HEK293 (cell line): ENCODE data around the gene MSI2.
A peak's percentile ranks its signal among the peaks of the same experiment; 100 is the strongest.

Experiments used
- CTCF ChIA-PET: fragments of 350-600 bp; formaldehyde crosslinking; extraction: SDS; loops from one replicate; lab custom pipeline; 2021; ENCODE audit warnings: antibody characterized with exemption; lab: Yijun Ruan, JAX
- POLR2A ChIA-PET: fragments of 300-600 bp; formaldehyde crosslinking; extraction: SDS; loops from one replicate; lab custom pipeline; 2020; ENCODE audit warnings: antibody characterized with exemption, inconsistent platforms; lab: Yijun Ruan, JAX
- H3K27ac ChIP-seq: fragments of 200-500 bp; sonication (Bioruptor generic); 2 replicates; pipeline ENCODE4 v1.5.1; 2014; ENCODE audit warnings: low read depth, low read length, control low read depth, inconsistent platforms; ENCODE audit errors: extremely low read depth
- H3K36me3 ChIP-seq, 2 experiments: fragments of 200-500 bp in 1 of 2; sonication (Bioruptor generic) in 1 of 2; 1 replicate in 1 of 2; 2 replicates in 1 of 2; pipeline ENCODE4 v1.5.1; 2014 to 2017; ENCODE audit warnings: inconsistent platforms in 2 of 2, low read length in 2 of 2; ENCODE audit not compliant: control insufficient read depth in 2 of 2, insufficient read depth in 1 of 2
- H3K4me1 ChIP-seq: fragments of 200-500 bp; sonication (Bioruptor generic); 2 replicates; pipeline ENCODE4 v1.5.1; 2014; ENCODE audit warnings: mild to moderate bottlenecking, low read length, inconsistent platforms; ENCODE audit not compliant: control insufficient read depth, insufficient read depth
- H3K4me3 ChIP-seq: 2 replicates; pipeline ENCODE4 v1.5.1; 2011; ENCODE audit warnings: low read depth, mild to moderate bottlenecking, control low read depth, low read length, moderate library complexity
- H3K9me3 ChIP-seq: fragments of 200-500 bp; sonication (Bioruptor generic); 2 replicates; pipeline ENCODE4 v1.5.1; 2014; ENCODE audit warnings: low read depth, low read length, inconsistent platforms; ENCODE audit not compliant: control insufficient read depth, insufficient read depth
- BCL11B ChIP-seq: fragments of 450-650 bp; formaldehyde crosslinking; IDR thresholded peaks from 2 replicates; pipeline ENCODE4 v1.5.1; 2016; ENCODE audit warnings: low read depth, missing biosample characterization, missing genetic modification characterization
- EGR2 ChIP-seq: fragments of 450-650 bp; formaldehyde crosslinking; IDR thresholded peaks from 2 replicates; pipeline ENCODE4 v1.5.1; 2016; ENCODE audit warnings: low read depth, missing biosample characterization, missing genetic modification characterization
- GLIS1 ChIP-seq: fragments of 450-650 bp; formaldehyde crosslinking; IDR thresholded peaks from 2 replicates; pipeline ENCODE4 v1.5.1; 2016; ENCODE audit warnings: missing biosample characterization, missing genetic modification characterization
- PRDM1 ChIP-seq: fragments of 450-650 bp; formaldehyde crosslinking; IDR thresholded peaks from 2 replicates; pipeline ENCODE4; 2016; ENCODE audit warnings: missing biosample characterization, missing genetic modification characterization
- SCRT1 ChIP-seq: fragments of 450-650 bp; formaldehyde crosslinking; IDR thresholded peaks from 2 replicates; pipeline ENCODE4 v1.5.1; 2016; ENCODE audit warnings: missing biosample characterization, missing genetic modification characterization, borderline replicate concordance
- SCRT2 ChIP-seq: fragments of 450-650 bp; formaldehyde crosslinking; IDR thresholded peaks from 2 replicates; pipeline ENCODE4 v1.5.1; 2016; ENCODE audit warnings: missing biosample characterization, missing genetic modification characterization
- ZBTB1 ChIP-seq: fragments of 450-650 bp; formaldehyde crosslinking; IDR thresholded peaks from 2 replicates; pipeline ENCODE4 v1.5.1; 2016; ENCODE audit warnings: missing biosample characterization, missing genetic modification characterization
- ZBTB49 ChIP-seq: fragments of 450-650 bp; formaldehyde crosslinking; IDR thresholded peaks from 2 replicates; pipeline ENCODE4 v1.5.1; 2016; ENCODE audit warnings: missing biosample characterization, missing genetic modification characterization, low read depth
- ZBTB7A ChIP-seq: fragments of 450-650 bp; formaldehyde crosslinking; IDR thresholded peaks from 2 replicates; pipeline ENCODE4 v1.5.1; 2016; ENCODE audit warnings: low read depth, missing biosample characterization, missing genetic modification characterization
- ZFHX2 ChIP-seq: fragments of 450-650 bp; formaldehyde crosslinking; conservative IDR thresholded peaks from 2 replicates; pipeline ENCODE4 v1.5.1; 2016; ENCODE audit warnings: missing biosample characterization, missing genetic modification characterization
- ZFP3 ChIP-seq: fragments of 450-650 bp; formaldehyde crosslinking; IDR thresholded peaks from 2 replicates; pipeline ENCODE4 v1.5.1; 2016; ENCODE audit warnings: low read depth, missing biosample characterization, missing genetic modification characterization
- ZFP69B ChIP-seq: fragments of 450-650 bp; formaldehyde crosslinking; IDR thresholded peaks from 2 replicates; pipeline ENCODE4 v1.5.1; 2016; ENCODE audit warnings: missing biosample characterization, missing genetic modification characterization
- ZNF132 ChIP-seq: fragments of 450-650 bp; formaldehyde crosslinking; IDR thresholded peaks from 2 replicates; pipeline ENCODE4 v1.5.1; 2017; ENCODE audit warnings: missing biosample characterization, missing genetic modification characterization, borderline replicate concordance
- ZNF140 ChIP-seq: fragments of 450-650 bp; formaldehyde crosslinking; IDR thresholded peaks from 2 replicates; pipeline ENCODE4 v1.5.1; 2016; ENCODE audit warnings: missing biosample characterization, missing genetic modification characterization
- ZNF248 ChIP-seq: fragments of 450-650 bp; formaldehyde crosslinking; IDR thresholded peaks from 2 replicates; pipeline ENCODE4 v1.5.1; 2017; ENCODE audit warnings: missing biosample characterization, missing genetic modification characterization
- ZNF350 ChIP-seq: fragments of 450-650 bp; formaldehyde crosslinking; IDR thresholded peaks from 2 replicates; pipeline ENCODE4 v1.5.0; 2017; ENCODE audit warnings: missing biosample characterization, mild to moderate bottlenecking, missing genetic modification characterization
- ZNF391 ChIP-seq: fragments of 450-650 bp; formaldehyde crosslinking; IDR thresholded peaks from 2 replicates; pipeline ENCODE4 v1.5.1; 2016; ENCODE audit warnings: low read depth, missing biosample characterization, missing genetic modification characterization, borderline replicate concordance
- ZNF560 ChIP-seq: fragments of 450-650 bp; formaldehyde crosslinking; IDR thresholded peaks from 2 replicates; pipeline ENCODE4 v1.5.1; 2017; ENCODE audit warnings: missing biosample characterization, missing genetic modification characterization, borderline replicate concordance
- ZNF701 ChIP-seq: fragments of 450-650 bp; formaldehyde crosslinking; IDR thresholded peaks from 2 replicates; pipeline ENCODE4 v1.5.1; 2016; ENCODE audit warnings: missing biosample characterization, missing genetic modification characterization
- ZNF76 ChIP-seq: fragments of 450-650 bp; formaldehyde crosslinking; IDR thresholded peaks from 2 replicates; pipeline ENCODE4; 2016; ENCODE audit warnings: low read depth, missing biosample characterization, missing genetic modification characterization, borderline replicate concordance
- ZNF768 ChIP-seq: fragments of 450-650 bp; formaldehyde crosslinking; IDR thresholded peaks from 2 replicates; pipeline ENCODE4 v1.5.1; 2018; ENCODE audit warnings: missing biosample characterization, mild to moderate bottlenecking, missing genetic modification characterization
- TF ChIP-seq, protein P1 (sequence below): fragments of 450-650 bp; formaldehyde crosslinking; IDR thresholded peaks from 2 replicates; pipeline ENCODE4 v1.5.1; 2016; ENCODE audit warnings: missing biosample characterization, missing genetic modification characterization

Gene MSI2

DNA sequence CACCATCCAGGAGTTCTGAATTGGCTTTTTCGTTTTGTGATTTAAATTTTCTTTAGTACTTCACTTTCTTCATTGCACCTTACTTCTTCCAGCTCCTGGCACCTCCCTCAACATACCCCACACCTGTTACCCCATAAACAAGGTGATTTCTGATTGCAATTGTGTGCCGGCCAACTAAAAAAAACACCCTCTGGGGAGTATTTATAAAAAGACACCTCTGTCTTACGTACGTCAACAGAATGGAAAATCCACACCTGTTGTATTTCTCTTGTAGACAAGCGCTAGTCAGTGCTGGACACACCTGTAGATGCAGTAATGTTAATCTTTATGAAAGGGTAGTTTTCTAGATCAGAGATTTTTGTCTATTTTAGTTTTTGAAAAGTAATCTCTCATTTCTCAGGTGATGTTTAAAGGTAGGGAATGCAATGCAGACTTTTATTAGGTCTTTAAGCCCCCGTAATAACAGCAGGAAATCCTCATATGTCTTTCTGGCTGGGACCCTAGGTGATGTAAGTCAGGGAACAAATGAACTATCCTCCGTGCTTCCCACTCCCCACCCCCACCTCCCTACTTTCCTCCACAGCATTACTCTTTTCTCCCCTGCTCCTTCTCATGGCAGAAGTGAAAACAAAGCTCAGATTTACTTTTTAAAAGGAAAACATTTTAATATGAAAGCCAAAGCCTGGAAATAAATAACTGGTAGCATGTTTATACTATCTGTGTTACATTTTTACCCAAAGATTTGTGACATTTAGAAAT, 4.2 kb downstream of the MSI2 start:
- TF ChIP-seq ZBTB7A (tag by site-specific recombination) (no peak), ZBTB49 (no peak), BCL11B (no peak), PRDM1 (tag by site-specific recombination) (peak; percentile 70), EGR2 (peak; percentile 57; the same call in 1 of the 2 replicates), ZNF560 (tag by site-specific recombination) (no peak), ZNF391 (tag by site-specific recombination) (no peak), GLIS1 (no peak), ZNF76 (tag by site-specific recombination) (no peak), ZFP69B (tag by site-specific recombination) (no peak), ZNF768 (tag by site-specific recombination) (no peak), ZBTB1 (tag by site-specific recombination) (no peak), ZFHX2 (tag by site-specific recombination) (peak; percentile 32; the same call in 1 of the 2 replicates), ZNF132 (tag by site-specific recombination) (no peak), SCRT1 (tag by site-specific recombination) (peak; percentile 81), ZNF248 (tag by site-specific recombination) (no peak), ZNF140 (tag by site-specific recombination) (no peak), SCRT2 (tag by site-specific recombination) (peak; percentile 89), ZNF350 (tag by site-specific recombination) (no peak), ZNF701 (tag by site-specific recombination) (no peak)
- TF ChIP-seq, protein P1, sequence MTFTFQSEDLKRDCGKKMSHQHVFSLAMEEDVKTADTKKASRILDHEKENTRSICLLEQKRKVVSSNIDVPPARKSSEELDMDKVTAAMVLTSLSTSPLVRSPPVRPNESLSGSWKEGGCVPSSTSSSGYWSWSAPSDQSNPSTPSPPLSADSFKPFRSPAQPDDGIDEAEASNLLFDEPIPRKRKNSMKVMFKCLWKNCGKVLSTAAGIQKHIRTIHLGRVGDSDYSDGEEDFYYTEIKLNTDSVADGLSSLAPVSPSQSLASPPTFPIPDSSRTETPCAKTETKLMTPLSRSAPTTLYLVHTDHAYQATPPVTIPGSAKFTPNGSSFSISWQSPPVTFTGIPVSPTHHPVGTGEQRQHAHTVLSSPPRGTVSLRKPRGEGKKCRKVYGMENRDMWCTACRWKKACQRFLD (tag by site-specific recombination) = no peak
- CTCF ChIA-PET = interaction anchor here (0.7 to 3.3 kb wide), 2 partner anchors 13 to 17 kb away, joined by 3 to 20 read pairs; no protein-coding TSS in a partner anchor

DNA sequence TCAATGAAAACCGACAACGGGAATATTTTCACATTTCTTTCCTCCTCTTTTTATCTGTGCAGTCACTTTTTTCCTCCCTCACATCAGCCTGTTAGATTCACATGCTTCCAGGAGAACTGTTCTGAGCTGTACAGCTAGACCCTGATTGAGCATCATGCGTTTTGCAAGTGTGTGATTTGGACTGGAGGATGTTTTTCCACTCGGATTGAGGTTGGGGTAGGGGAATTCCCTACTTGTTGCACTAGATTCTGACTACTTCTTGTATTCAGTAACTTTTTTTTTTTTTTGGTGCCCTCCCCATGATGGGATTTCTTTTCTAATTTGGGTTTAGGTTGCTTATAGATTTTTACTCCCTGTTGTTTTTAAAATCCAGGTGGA, 4.8 kb downstream of the MSI2 start:
- Histone ChIP-seq H3K4me3 (no peak overlapping the region), H3K36me3 (peaks cover 43 to 63% of the 10 kb centered on the region in 2 experiments; a peak in 2 of 3 replicates), H3K9me3 (no peaks in the 10 kb centered on the region), H3K27ac (no peak overlapping the region), H3K4me1 (peaks cover 11% of the 10 kb centered on the region; the same call in 1 of the 2 replicates)
- ChIA-PET POLR2A (no interaction called here), CTCF (interaction anchor here (0.6 to 3.3 kb wide), 4 partner anchors 12 to 411 kb away, joined by 3 to 20 read pairs (median 4); no protein-coding TSS in a partner anchor)
- no peak for TF ChIP-seq ZFP3 (tag by site-specific recombination)
- 0 out of 2 replicates have a peak, but pooled peaks have one; percentile 17 for TF ChIP-seq SCRT2 (tag by site-specific recombination)
- TF ChIP-seq, all 188 proteins: peak for 1

More for the DNA sequence above, 4.2 kb downstream of the MSI2 start:
- POLR2A ChIA-PET = no interaction called here
- peaks cover 41 to 57% of the 10 kb centered on the region in 2 experiments; a peak in 2 of 3 replicates for H3K36me3 ChIP-seq
- H3K4me3 ChIP-seq = no peak overlapping the region
- H3K9me3 ChIP-seq = no peaks in the 10 kb centered on the region
- no peak overlapping the region for H3K27ac ChIP-seq
- H3K4me1 ChIP-seq = peaks cover 11% of the 10 kb centered on the region; the same call in 1 of the 2 replicates
